Upper lobe of right lung (tissue), 1 donor: ENCODE measurements around the gene MAP3K9. TPM values are rescaled to one million over a fixed set of nuclear protein-coding genes. Genes with fewer than 3 reads are reported as not detected.

ENCODE experiments used
- ATAC-seq: fragments of 200-7000 bp; cut with Tn5 transposase; one replicate; pipeline ENCODE4 v1.9.1; 2020; ENCODE audit warnings: mild to moderate bottlenecking, moderate library complexity
- DNase-seq: peaks from one replicate; pipeline ENCODE4 v3.0.0-alpha.2; 2020
- H3K27ac ChIP-seq: fragments of 200-600 bp; one replicate; pipeline ENCODE4 v1.8.0; 2022
- H3K27me3 ChIP-seq: fragments of 200-600 bp; one replicate; pipeline ENCODE4 v1.8.0; 2022; ENCODE audit warnings: mild to moderate bottlenecking
- H3K36me3 ChIP-seq: fragments of 200-600 bp; one replicate; pipeline ENCODE4 v1.8.0; 2022
- H3K4me1 ChIP-seq: fragments of 200-600 bp; one replicate; pipeline ENCODE4 v1.8.0; 2022
- H3K4me3 ChIP-seq: fragments of 200-600 bp; one replicate; pipeline ENCODE4 v1.8.0; 2022; ENCODE audit warnings: mild to moderate bottlenecking
- H3K9me3 ChIP-seq: fragments of 200-600 bp; one replicate; pipeline ENCODE4 v1.8.0; 2022
- intact Hi-C: fragments of 100-400 bp; cut with DNase I; formaldehyde crosslinking; loops from one replicate; pipeline ENCODE4 v1.11.0; 2022
- total RNA-seq: library from RNA; stranded (reverse); fragmentation: NEBNext Ultra II Directional; extraction: Animal tissue kit (Norgen Biotek cat#: 25700); gene quantifications from one replicate; pipeline ENCODE4 v1.2.1, GENCODE V29; 2021
- TF ChIP-seq, protein P1 (sequence below): fragments of 200-600 bp; IDR thresholded peaks from one replicate; pipeline ENCODE4 v1.8.0; 2022; ENCODE audit warnings: antibody characterized with exemption
- donor health status: DM: no; HTN: yes; CAD: no; lungs with severe emphysema.

The MAP3K9 gene
- total RNA-seq, 1 donor from 2014 or later = 12.0 TPM

DNA sequence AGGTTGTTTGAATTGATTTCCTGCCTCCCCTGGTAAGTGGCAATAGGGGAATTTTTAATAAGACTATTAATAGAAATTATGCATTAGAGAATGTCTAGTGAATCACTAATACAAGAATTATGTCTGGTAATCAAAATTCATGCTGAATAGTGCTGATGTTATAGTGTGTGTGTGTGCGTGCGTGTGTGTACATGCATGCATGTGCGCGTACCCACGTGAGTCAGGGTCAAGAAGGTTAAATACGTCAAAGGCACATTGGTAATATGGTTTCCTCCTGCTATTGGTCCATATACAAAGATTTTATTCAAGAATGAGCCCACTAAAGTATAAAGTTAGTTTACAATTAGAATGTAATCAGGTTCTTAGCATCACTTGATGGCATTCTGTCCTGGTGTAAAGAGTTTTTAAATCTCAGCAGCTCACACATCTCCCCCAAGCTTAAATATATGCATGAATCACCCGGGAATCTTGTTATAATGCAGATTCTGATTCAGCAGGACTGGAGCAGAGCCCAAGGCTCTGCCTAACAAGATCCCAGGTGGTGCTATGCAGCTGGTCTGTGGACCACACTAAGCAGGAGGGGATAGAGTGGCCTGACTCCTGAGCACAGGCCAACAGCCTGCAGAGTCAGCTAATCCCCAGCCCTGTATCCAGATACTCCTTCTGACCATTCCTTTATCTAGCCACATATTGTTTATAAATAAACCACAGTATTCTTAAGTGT lies 123.7 kb downstream of the MAP3K9 start:
- Histone ChIP-seq H3K4me1 (no peaks in the 10 kb centered on the region), H3K9me3 (no peaks in the 10 kb centered on the region), H3K4me3 (no peak overlapping the region), H3K27ac (no peak overlapping the region), H3K36me3 (no peaks in the 10 kb centered on the region), H3K27me3 (no peaks in the 10 kb centered on the region)
- ATAC-seq (no peak), DNase-seq (no peak)
- intact Hi-C loops = no loop called here
- TF ChIP-seq, protein P1, sequence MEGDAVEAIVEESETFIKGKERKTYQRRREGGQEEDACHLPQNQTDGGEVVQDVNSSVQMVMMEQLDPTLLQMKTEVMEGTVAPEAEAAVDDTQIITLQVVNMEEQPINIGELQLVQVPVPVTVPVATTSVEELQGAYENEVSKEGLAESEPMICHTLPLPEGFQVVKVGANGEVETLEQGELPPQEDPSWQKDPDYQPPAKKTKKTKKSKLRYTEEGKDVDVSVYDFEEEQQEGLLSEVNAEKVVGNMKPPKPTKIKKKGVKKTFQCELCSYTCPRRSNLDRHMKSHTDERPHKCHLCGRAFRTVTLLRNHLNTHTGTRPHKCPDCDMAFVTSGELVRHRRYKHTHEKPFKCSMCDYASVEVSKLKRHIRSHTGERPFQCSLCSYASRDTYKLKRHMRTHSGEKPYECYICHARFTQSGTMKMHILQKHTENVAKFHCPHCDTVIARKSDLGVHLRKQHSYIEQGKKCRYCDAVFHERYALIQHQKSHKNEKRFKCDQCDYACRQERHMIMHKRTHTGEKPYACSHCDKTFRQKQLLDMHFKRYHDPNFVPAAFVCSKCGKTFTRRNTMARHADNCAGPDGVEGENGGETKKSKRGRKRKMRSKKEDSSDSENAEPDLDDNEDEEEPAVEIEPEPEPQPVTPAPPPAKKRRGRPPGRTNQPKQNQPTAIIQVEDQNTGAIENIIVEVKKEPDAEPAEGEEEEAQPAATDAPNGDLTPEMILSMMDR = no peak

DNA sequence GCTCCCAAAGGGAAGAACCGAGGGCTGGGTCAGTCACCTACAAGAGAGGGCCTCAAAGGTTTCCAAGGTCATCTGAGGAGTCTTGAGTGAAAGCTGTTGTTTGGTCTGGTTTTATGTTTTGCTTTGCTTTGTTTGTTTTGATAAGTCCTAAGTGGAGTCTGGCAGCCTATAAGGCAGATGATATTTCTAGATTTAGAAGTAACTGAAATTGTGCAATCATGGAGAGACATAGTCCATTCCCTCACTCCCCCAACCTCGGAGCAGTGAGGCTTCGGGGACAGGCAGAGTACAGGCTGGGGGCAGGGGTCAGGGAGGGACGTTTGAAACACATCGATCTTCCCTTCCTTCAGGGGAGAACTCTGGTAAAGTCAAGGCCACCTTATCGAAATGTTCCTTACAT lies 125.3 kb downstream of the MAP3K9 start:
- Histone ChIP-seq H3K4me1 (no peaks in the 10 kb centered on the region), H3K9me3 (no peaks in the 10 kb centered on the region), H3K36me3 (no peaks in the 10 kb centered on the region), H3K27me3 (no peaks in the 10 kb centered on the region), H3K27ac (no peak overlapping the region), H3K4me3 (no peak overlapping the region)
- ATAC-seq (no peak), DNase-seq (no peak)
- intact Hi-C loops = no loop called here
- TF ChIP-seq, protein P1 = no peak

DNA sequence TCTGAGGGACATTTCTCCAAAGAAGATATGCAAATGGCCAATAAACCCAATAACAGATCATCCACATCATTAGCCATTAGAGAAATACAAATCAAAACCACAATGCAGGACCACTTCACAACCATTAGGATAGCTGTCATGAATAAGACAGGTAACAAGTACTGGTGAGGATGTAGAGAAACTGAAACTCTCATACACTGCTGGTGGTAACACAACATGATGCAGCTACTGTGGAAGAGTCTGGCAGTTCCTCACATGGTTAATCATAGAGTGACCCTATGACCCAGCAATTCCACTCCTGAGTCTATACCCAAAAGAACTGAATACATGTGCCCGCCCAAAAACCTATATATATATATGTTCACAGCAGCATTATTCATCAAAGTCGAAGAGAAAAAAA lies 128.6 kb downstream of the MAP3K9 start:
- Histone ChIP-seq H3K27ac (no peak overlapping the region), H3K36me3 (no peaks in the 10 kb centered on the region), H3K4me1 (no peaks in the 10 kb centered on the region), H3K27me3 (no peaks in the 10 kb centered on the region), H3K4me3 (no peak overlapping the region), H3K9me3 (no peaks in the 10 kb centered on the region)
- intact Hi-C loops = no loop called here
- TF ChIP-seq, protein P1 = no peak
- no peak for ATAC-seq
- no peak for DNase-seq

DNA sequence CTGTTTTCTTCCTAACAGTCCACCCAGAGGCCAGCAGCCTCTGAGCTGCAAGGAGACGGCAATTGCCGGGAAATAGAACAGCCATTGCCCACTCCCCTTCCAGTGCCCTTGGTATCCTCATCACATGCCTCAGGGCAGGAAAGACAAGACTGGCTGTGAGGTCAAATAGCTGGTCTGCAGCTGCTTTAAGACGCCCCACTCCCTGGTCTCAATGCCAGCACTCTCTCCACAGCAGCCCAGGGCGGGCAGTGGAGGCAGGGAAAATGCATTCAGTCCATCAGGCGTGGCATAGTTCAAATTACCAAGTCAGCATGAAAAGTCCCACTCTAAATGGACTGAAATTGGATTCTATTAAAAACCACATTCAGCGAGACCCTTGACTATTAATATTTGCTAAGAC lies 132.0 kb downstream of the MAP3K9 start:
- Histone ChIP-seq H3K4me1 (no peaks in the 10 kb centered on the region), H3K36me3 (no peaks in the 10 kb centered on the region), H3K27ac (no peak overlapping the region), H3K27me3 (no peaks in the 10 kb centered on the region), H3K4me3 (no peak overlapping the region), H3K9me3 (no peaks in the 10 kb centered on the region)
- TF ChIP-seq, protein P1 = no peak
- ATAC-seq (no peak), DNase-seq (no peak)
- intact Hi-C loops = no loop called here

Other genes starting within 250 kb of the MAP3K9 start
- gene MED6, start 208.9 kb downstream of the MAP3K9 start, total RNA-seq = 31.2 TPM
- gene TTC9, start 167.6 kb downstream of the MAP3K9 start, total RNA-seq = 6.7 TPM
- gene PCNX1, start 97.9 kb upstream of the MAP3K9 start, total RNA-seq = 46.5 TPM